GM12873 (cell line): ENCODE results near the gene RESP18.

Experiments used
- CTCF ChIP-seq: IDR thresholded peaks from 2 replicates; pipeline ENCODE4 v1.5.1; 2012; ENCODE audit warnings: low read depth, mild to moderate bottlenecking, moderate library complexity, low read length, control low read depth; ENCODE audit not compliant: insufficient read depth; ENCODE audit errors: missing control alignments

The RESP18 gene

DNA sequence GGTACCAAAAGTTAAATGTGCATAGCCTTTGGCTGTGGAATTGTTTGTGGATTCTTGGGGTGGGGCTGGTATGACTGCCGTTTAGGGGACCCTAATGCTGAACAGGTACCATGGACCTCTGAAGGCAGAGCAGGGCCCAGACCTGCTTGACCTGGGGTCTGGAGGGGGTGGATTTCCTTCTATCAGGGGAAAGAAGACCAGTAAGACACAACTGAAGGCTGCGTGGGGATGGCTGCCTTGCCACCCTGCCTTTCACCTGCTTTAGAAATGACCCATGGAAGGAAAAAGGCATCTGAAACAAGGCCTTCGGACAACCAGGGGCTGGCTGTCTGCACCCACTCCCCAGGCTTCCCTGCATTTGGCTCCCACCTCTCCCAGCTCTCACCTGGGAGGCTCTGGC is 17.7 kb upstream of the RESP18 start:
- TF ChIP-seq CTCF, result no peak

DNA sequence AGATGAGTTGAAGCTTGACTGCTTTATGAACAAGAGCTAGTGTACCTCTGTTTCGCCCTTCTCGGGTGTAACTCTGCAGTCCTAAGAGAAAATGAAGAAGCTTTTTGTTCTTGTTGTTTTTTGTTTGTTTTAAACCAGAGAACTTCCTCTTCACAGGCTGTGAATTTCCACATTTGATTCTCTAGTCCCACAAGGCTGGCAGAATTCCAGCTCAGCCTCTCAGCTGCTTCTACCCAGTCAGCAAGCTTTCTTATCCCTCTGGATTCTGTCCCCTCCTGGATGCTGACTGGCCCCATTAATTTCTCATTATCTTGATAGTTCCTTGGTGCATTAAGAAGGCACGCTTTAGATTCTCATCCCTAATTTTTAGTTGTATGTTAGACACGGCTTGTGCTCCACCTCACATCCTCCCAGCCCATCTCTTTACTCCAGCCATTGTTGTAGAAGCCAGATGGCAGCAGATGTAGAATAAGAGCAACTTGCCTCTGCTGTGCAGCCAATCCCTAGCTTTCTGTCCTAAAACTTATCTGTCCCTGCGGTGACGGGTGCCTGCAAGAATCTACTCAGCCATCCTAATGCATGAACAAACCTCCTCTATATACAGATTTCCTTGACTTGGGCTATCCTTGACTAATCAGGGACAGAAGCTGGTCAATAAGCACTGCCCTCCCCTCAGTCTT is 12.3 kb upstream of the RESP18 start:
- TF ChIP-seq CTCF, result no peak

DNA sequence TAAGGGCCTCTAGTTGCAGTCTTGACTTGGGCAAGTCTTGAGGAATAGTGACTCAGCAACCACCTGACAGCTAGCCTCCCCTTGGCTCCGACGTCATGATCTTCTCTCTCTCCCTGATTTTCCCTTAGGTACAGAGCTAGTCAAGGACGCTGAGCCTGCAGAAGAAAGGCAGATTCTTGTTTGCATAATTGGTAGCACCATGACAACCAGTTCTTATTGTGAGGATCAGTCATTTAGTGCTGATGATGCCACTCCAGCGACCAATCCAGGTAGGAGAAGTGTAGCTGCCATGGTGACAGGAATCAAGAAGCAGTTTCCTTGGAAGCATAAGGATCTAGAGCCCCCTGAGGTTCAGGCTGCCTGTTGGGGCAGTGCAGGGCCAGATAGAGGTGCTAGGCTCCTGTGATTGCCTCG is 2.8 kb upstream of the RESP18 start:
- TF ChIP-seq CTCF, result no peak

GRCh38 chr2:219334076-219334475 is 1.5 kb upstream of the RESP18 start:
- no peak for TF ChIP-seq CTCF

GRCh38 chr2:219331560-219332213 is 857 bp downstream of the RESP18 start:
- TF ChIP-seq CTCF, result no peak

GRCh38 chr2:219327719-219328118 is 4.8 kb downstream of the RESP18 start:
- no peak for TF ChIP-seq CTCF

DNA sequence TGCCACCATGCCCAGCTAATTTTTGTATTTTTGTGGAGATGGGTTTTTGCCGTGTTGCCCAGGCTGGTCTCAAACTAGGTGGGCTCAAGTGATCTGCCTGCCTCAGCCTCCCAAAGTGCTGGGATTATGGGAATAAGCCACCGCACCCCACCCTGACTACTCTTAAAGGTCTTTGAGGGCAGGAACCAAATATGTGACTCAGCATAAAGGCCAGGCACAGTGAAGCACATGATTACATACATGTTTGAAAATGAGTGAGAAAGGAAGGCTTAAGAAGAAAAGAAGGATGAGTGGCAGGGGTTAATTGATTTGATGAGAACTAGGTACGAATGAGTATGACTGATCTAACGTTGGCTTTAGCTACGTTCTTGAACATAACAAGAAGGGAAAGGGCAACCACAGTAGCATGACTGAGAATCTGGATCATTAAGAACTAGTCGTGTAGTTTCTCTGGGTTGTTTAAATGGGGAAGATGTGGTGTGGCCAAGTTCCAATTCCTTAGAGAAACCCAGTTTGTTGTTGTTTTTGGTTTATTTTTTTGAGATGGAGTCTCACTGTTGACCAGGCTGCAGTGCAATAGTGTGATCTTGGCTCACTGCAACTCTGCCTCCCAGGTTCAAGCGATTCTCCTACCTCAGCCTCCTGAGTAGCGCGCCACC is 6.8 kb downstream of the RESP18 start:
- no peak for TF ChIP-seq CTCF
